GM18951 (cell line): ENCODE data around the gene ZNF736.
"Not testable (repeated sequence)": the region's sequence is repeated elsewhere in the genome, so short reads cannot be mapped to it uniquely, and the experiment has no call there.

Source experiments
- POLR2A ChIP-seq: IDR thresholded peaks from 4 replicates; pipeline ENCODE4 v1.6.1; 2011; ENCODE audit warnings: mild to moderate bottlenecking; ENCODE audit not compliant: insufficient read length, insufficient read depth; ENCODE audit errors: extremely low read depth
- in situ Hi-C: fragments of 300-500 bp; cut with MboI; formaldehyde crosslinking; loops from one replicate; pipeline ENCODE4 v1.12.0; 2022; ENCODE audit warnings: low sequenced_read_pairs, mixed read lengths, inconsistent platforms; ENCODE audit not compliant: unreplicated experiment

Gene ZNF736

GRCh38 chr7:64320547-64321513 lies 7.1 kb downstream of the ZNF736 start:
- in situ Hi-C loops, result no loop called here
- no peak for TF ChIP-seq POLR2A

GRCh38 chr7:64324166-64324565 lies 10.4 kb downstream of the ZNF736 start:
- in situ Hi-C loops, result not testable (repeated sequence)

- in situ Hi-C loops, result not testable (repeated sequence)
Measured at GRCh38 chr7:64348713-64349210, 35.0 kb downstream of the ZNF736 start.

GRCh38 chr7:64359543-64359942 lies 45.8 kb downstream of the ZNF736 start:
- TF ChIP-seq POLR2A, result no peak
- in situ Hi-C loops, result no loop called here

- in situ Hi-C loops, result no loop called here
- TF ChIP-seq POLR2A, result no peak
Measured at GRCh38 chr7:64371116-64371515, 57.4 kb downstream of the ZNF736 start.

GRCh38 chr7:64373017-64373416 lies 59.3 kb downstream of the ZNF736 start:
- TF ChIP-seq POLR2A, result no peak

GRCh38 chr7:64400401-64400800 lies 86.6 kb downstream of the ZNF736 start:
- in situ Hi-C loops, result no loop called here
- TF ChIP-seq POLR2A, result no peak

More at GRCh38 chr7:64373017-64373416, 59.3 kb downstream of the ZNF736 start:
- in situ Hi-C loops, result no loop called here
